Activated T-cell treated with anti-CD3 and anti-CD28 coated beads, Interleukin-2, amount 50 U/mL, for 72 hours (primary cell): ENCODE data around the gene PDZD2. TPM values are rescaled to one million over a fixed set of nuclear protein-coding genes. Genes with fewer than 3 reads are reported as not detected.

Experiments used
- ATAC-seq, 2 donors: fragments of 150-1000 bp; cut with Tn5 transposase; replicated peaks in 1 of 2; 2 replicates each; pipeline ENCODE4 v1.10.0; 2021; ENCODE audit warnings: moderate library complexity in 2 of 2, mild to moderate bottlenecking in 1 of 2
- DNase-seq, 2 donors: peaks; one replicate each; pipeline ENCODE4 v3.0.0; 2021 to 2022; ENCODE audit warnings: mixed read lengths in 1 of 2
- H3K27ac Mint-ChIP-seq: one replicate; pipeline ENCODE4 v1.8.0; 2022; ENCODE audit warnings: mild to moderate bottlenecking, moderate library complexity, mixed read lengths
- H3K27me3 Mint-ChIP-seq: one replicate; pipeline ENCODE4 v1.8.0; 2022; ENCODE audit warnings: low read depth, mixed read lengths
- H3K36me3 Mint-ChIP-seq, 2 donors: one replicate each; pipeline ENCODE4 v1.8.0; 2022; ENCODE audit warnings: mixed read lengths in 2 of 2, mild to moderate bottlenecking in 1 of 2; ENCODE audit not compliant: insufficient read depth in 2 of 2
- H3K4me1 Mint-ChIP-seq: one replicate; pipeline ENCODE4 v1.8.0; 2022; ENCODE audit warnings: low read depth, mixed read lengths
- H3K4me3 Mint-ChIP-seq, 2 donors: one replicate each; pipeline ENCODE4 v1.8.0; 2022; ENCODE audit warnings: mild to moderate bottlenecking in 2 of 2, mixed read lengths in 2 of 2, moderate library complexity in 2 of 2
- H3K9me3 Mint-ChIP-seq, 2 donors: one replicate each; pipeline ENCODE4 v1.8.0; 2022; ENCODE audit warnings: mixed read lengths in 2 of 2
- total RNA-seq, 2 donors: library from RNA; stranded (reverse); gene quantifications; one replicate each; pipeline ENCODE4 v1.2.3, GENCODE V29; 2022

The PDZD2 gene
- total RNA-seq, 2 donors from 2014 or later = 0.02 TPM; not detected in 1

DNA sequence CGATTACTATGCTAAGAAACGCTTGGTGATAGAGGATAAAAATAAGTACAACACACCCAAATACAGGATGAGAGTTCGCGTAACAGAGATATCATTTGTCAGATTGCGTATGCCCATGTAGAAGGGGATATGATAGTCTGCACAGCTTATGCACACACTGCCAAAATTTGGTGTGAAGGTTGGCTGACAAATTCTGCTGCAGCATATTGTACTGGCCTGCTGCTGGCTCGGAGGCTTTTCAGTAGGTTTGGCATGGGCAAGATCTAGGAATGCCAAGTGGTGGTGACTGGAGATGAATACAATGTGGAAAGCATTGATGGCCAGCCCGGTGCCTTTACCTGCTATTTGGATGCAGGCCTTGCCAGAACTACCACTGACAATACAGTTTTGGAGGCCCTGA lies 208.4 kb downstream of the PDZD2 start:
- Mint-ChIP-seq H3K27ac (no peak overlapping the region), H3K9me3 (no peaks in the 10 kb centered on the region), H3K4me3 (no peak overlapping the region), H3K4me1 (no peaks in the 10 kb centered on the region), H3K36me3 (no peaks in the 10 kb centered on the region), H3K27me3 (no peaks in the 10 kb centered on the region)
- ATAC-seq = no peak
- DNase-seq = no peak

DNA sequence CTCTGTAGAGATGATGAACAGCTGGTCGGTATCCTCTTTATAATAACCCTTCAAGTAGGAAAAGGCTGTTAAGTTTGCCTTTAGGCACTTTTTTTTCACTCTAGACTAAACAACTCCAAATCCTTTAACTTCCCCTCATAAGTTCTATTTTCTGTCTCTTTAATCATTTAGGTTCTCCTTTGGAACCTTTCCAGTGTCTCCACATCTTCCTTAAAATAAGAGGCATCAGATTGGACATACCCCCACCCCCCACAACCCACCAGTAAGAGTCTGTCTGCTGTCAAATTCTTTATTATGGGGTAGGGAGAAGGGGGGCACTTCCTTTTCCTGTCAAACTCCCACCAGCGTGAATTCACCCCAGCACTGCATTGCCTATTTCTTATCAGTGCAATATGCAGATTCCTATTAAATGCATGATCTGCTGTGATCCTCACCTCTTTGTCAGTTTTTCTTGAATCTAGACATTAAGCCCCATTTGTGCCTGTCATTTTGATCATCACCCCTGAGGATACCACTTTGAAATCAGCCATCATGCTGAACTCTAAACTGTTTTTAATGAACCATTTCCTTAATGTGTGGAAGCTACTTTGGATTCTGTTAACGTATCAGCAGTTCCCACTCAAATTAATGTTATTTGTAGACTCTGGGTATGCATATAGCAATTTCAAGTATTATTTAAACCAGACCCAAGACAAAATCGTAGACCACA lies 212.2 kb downstream of the PDZD2 start:
- no peak overlapping the region for H3K27ac Mint-ChIP-seq
- peaks cover 22% of the 10 kb centered on the region for H3K4me1 Mint-ChIP-seq
- H3K9me3 Mint-ChIP-seq = no peaks in the 10 kb centered on the region
- peaks cover 9% of the 10 kb centered on the region for H3K27me3 Mint-ChIP-seq
- peaks cover 0 to 2% of the 10 kb centered on the region in 2 donors for H3K36me3 Mint-ChIP-seq
- H3K4me3 Mint-ChIP-seq = no peak overlapping the region
- ATAC-seq (no peak), DNase-seq (no peak)

DNA sequence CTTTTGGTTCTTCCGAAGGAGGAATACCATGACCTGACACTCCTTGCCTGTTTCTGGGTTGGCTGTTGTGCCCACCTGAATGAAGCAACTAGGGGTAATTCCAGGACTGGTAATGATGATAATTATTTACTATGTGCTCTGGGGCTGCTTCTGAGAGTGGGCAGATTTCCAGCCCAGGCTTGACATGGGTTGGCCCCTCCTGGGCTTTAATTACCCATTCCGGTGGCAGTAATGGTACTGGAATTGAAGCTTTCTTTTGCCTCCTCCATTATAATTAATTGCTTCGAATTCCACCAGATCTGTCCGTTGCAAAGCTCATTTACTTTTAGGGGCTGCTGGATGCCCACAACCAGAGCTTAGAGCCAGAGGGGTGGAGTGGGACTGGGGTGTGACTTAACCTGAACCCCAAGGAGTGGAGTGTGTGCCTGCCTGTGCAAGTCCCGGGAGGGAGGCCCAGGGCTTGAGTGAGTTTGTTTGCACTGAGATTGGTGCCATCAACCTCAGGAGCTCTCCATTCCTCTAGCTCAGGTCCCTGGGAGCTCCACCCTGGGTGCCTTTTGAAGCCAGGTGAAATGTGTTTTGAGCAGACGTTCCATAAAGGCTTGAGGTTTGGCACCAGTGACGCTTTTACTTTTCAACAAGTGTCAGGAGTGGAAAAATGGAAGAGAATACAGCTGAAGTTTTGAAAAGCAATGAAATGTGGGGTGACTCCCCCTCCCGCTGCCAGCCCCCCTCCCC lies 214.6 kb downstream of the PDZD2 start:
- H3K4me3 Mint-ChIP-seq = peak overlapping the region; percentile 87 to 91
- H3K4me1 Mint-ChIP-seq = peaks cover 22% of the 10 kb centered on the region
- DNase-seq (no peak), ATAC-seq (no peak)
- H3K36me3 Mint-ChIP-seq = peaks cover 0 to 2% of the 10 kb centered on the region in 2 donors
- no peaks in the 10 kb centered on the region for H3K9me3 Mint-ChIP-seq
- H3K27me3 Mint-ChIP-seq = peaks cover 9% of the 10 kb centered on the region
- H3K27ac Mint-ChIP-seq = no peak overlapping the region

DNA sequence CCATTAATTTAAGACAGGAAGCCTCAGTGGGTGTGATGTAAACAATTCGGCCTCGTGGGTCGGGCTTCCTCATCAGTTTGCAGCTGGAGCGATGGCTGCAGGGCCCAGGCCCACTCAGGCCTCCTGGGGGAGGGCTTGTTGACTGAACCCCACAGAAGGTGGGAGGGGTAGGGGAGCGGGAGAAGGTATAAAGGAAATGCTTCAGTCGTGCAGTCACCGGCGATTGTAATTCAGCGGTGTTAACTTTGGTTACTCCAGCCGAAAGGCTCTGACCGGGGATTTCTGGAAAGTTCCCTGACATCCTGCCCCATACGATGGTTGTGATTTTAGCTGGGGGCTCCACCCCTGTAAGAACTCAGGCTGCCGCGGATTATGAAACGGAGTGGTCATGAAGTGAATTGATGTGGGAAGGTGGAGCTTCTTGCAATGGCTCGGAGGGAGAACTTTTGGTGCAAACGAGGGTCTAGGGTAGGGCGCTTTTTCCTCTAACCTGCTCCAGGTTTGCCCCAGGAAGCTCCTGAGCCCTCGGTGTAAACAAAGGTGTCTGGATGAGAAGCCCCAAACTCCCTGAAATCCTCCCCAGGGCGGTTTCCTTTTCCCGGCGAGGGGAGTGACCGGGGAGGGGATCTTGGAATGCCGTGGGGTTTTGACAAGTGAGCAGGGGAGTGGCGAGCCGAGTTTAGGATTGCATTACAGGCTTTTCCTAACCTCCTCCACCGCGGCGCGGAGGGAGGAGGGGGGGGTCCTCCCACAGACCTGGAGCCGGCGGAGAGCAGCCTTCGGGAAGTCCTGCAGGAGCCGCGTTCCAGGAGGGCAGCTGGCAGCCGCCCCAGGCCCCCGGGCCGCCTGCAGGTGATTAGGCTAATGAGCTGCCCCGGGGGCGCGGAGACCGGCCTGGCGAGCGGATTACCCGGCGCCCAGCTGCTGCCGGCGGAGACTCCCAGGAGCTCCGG lies 215.5 kb downstream of the PDZD2 start:
- peaks cover 22% of the 10 kb centered on the region for H3K4me1 Mint-ChIP-seq
- peak overlapping the region; percentile 46 for H3K27ac Mint-ChIP-seq
- peaks cover 9% of the 10 kb centered on the region for H3K27me3 Mint-ChIP-seq
- peaks cover 4 to 8% of the 10 kb centered on the region in 2 donors for H3K36me3 Mint-ChIP-seq
- peaks cover 3% of the 10 kb centered on the region in 2 donors for H3K9me3 Mint-ChIP-seq
- DNase-seq = no peak
- ATAC-seq = peak; percentile 52 to 53
- H3K4me3 Mint-ChIP-seq = peak overlapping the region; percentile 87 to 91

DNA sequence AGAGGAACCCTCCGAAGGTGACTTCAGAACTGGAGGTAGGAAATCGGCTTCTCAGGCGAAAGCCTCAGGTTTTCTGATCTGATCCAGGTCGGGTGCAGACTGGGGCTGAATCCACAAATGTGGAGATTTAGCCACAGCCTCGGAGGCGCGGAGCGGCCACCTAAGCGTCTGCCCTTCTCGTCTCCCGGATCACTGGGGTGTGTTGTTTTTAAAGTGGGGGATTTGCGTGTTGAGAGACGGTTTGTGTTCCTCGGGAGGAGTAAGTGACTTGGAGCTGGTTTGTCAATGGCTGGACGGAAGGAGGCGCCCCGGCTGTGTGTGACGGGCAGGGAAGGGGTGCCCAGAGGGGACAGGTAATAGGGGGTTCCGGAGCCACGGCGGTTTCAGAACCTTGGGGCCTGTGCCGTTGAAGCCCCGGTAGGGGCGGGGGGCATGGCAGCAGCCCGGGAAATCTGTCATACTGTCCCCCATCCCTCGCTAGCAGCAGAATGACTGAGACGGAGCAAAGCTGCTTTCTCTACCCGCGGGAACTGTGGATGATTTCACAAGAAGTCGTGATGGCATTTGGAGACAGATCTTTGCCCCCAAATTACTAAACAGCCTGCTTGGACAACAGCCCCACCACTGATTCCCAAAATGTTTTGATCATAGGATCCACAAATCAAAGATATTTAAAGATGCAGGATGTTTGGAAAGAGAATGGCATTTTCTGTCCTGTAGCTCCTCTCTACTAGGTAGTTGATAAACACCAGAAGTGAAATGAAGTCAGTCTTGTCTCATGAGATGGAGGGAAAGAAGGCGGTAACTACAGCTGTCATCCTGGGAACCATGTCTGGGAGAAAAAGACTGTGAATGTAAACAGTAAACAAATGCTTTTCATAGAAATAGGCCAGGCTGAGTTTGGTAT lies 216.5 kb downstream of the PDZD2 start:
- Mint-ChIP-seq H3K4me1 (peaks cover 22% of the 10 kb centered on the region), H3K9me3 (peaks cover 8 to 9% of the 10 kb centered on the region in 2 donors), H3K4me3 (peak overlapping the region; percentile 87 to 91), H3K27ac (no peak overlapping the region), H3K27me3 (peaks cover 9% of the 10 kb centered on the region), H3K36me3 (peaks cover 10 to 15% of the 10 kb centered on the region in 2 donors)
- DNase-seq (peak; percentile 25 to 29), ATAC-seq (peak; percentile 58 to 72)

DNA sequence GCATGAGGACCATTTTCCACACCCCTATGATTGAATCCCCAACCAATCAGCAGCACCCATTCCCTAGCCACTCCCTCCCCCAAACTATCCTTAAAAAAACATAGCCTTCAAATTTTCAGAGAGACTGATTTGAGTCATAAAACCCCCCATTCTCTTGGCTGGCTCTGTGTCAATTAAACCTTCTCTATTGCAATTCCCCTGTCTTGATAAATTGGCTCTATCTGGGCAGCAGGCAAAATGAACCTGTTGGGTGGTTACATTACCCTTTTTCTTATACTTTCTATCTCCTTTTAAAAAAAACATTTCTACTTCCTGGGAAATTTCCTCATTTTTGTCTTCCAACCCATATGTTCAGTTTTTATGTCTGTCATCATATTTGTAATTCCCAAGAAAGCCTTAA lies 220.2 kb downstream of the PDZD2 start:
- DNase-seq = no peak
- ATAC-seq = no peak
- peaks cover 9% of the 10 kb centered on the region for H3K27me3 Mint-ChIP-seq
- H3K4me1 Mint-ChIP-seq = peaks cover 30% of the 10 kb centered on the region
- peaks cover 14 to 16% of the 10 kb centered on the region in 2 donors for H3K36me3 Mint-ChIP-seq
- no peak overlapping the region for H3K27ac Mint-ChIP-seq
- no peak overlapping the region for H3K4me3 Mint-ChIP-seq
- peaks cover 9 to 13% of the 10 kb centered on the region in 2 donors for H3K9me3 Mint-ChIP-seq

DNA sequence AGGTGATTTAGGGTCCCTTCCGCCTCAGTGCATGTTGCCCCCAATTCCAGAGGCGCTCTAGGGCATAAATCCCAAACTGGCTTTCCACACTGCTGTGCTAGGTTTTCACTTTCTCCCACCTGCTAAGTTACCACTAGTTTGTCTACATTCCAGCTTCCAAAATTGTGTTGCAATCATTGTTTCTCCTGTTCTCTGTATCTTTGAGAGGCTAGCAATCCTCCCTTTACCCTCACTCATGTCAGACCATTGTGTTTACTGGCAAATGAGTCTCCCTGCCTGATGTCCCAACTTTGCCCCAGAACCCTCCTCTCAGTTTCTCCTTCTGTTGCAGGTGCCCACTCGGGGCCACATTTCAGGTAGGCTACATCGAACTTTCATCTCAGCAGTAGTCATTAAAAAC lies 221.3 kb downstream of the PDZD2 start:
- H3K9me3 Mint-ChIP-seq = peaks cover 9 to 13% of the 10 kb centered on the region in 2 donors
- no peak overlapping the region for H3K27ac Mint-ChIP-seq
- DNase-seq = no peak
- no peak overlapping the region for H3K4me3 Mint-ChIP-seq
- ATAC-seq = no peak
- H3K27me3 Mint-ChIP-seq = peaks cover 4% of the 10 kb centered on the region
- H3K36me3 Mint-ChIP-seq = peaks cover 14% of the 10 kb centered on the region in 2 donors
- peaks cover 20% of the 10 kb centered on the region for H3K4me1 Mint-ChIP-seq

DNA sequence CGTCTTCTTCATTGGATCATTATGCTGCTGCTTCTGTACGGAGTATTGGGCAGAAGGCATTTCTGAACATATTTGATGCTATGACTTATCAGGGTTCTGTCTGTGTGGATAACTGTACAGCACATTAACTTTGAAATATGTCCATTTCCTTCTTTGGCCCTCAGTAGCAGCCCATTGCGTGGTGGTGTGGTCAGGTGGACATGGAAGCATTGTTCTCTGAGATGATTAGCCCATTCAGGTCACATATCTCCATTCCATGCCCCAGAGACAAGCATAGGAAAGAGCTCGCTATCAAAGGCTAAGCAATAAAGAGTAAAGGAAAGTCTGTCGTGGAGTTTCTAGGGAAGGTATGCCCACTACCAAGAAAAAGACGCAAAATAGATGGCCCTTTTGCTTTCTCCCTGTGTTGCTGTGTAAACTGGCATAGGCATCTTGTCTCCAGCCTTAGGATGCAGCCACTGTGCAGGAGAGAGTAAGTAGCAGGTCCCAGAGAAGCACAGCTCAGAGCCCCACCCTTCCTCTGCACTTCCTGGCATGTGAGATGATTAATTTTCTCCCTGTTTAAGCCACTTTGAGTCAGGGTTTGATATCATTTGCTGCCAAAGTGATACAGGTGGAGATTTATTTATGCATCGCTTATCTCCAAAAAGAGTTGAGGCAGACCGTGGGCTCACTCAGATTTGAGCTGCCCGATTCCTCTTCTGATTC lies 221.9 kb downstream of the PDZD2 start:
- Mint-ChIP-seq H3K27me3 (no peaks in the 10 kb centered on the region), H3K4me3 (no peak overlapping the region), H3K9me3 (peaks cover 9 to 13% of the 10 kb centered on the region in 2 donors), H3K4me1 (peaks cover 16% of the 10 kb centered on the region), H3K27ac (no peak overlapping the region), H3K36me3 (peaks cover 14% of the 10 kb centered on the region in 2 donors)
- no peak for DNase-seq
- ATAC-seq = no peak

DNA sequence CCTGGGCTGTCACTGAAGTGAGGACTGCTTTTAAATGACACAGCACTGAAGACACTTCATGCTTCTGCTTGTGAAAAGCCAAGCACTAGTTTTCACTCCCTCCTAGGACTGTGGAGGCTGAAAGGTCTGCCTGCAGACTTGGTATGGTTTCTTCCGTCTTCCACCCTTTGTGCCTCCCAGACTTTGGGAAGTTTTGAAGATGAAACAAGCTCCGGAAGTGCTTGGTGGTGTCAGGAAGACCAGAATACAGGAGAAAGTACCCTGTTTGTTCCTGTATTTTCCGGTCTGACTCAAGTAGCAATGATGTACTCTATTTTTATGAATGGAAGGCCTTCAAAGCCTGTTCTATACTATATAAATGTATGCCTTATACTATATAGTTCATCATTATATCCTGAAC lies 222.7 kb downstream of the PDZD2 start:
- Mint-ChIP-seq H3K9me3 (peaks cover 9 to 13% of the 10 kb centered on the region in 2 donors), H3K27ac (no peak overlapping the region), H3K4me3 (no peak overlapping the region), H3K4me1 (peaks cover 23% of the 10 kb centered on the region), H3K36me3 (peaks cover 14% of the 10 kb centered on the region in 2 donors), H3K27me3 (no peaks in the 10 kb centered on the region)
- no peak for DNase-seq
- no peak for ATAC-seq

DNA sequence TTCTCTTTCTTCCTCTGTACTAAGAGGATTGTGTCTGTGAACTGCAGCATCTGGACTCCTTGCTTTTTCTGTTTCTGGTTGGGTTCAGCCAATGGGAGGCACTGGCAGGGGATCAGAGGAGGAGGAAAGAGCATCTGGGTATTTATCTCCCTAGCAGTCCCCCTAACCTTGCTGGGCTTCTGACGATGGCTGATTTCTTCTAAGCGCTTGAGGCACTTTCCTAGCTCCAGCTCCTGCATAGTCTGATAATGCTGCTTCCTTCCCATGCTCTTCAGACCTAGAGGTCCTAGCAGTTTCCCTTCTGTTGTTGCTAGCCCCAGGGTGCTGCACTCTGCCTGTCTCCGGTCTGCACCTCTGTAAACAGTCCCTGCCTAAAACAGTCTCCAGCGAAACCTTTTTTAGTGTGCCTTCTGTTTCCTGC lies 225.1 kb downstream of the PDZD2 start:
- Mint-ChIP-seq H3K9me3 (peaks cover 9 to 13% of the 10 kb centered on the region in 2 donors), H3K36me3 (peaks cover 12 to 14% of the 10 kb centered on the region in 2 donors), H3K4me3 (no peak overlapping the region), H3K27me3 (no peaks in the 10 kb centered on the region), H3K27ac (no peak overlapping the region), H3K4me1 (peaks cover 33% of the 10 kb centered on the region)
- ATAC-seq (no peak), DNase-seq (no peak)

DNA sequence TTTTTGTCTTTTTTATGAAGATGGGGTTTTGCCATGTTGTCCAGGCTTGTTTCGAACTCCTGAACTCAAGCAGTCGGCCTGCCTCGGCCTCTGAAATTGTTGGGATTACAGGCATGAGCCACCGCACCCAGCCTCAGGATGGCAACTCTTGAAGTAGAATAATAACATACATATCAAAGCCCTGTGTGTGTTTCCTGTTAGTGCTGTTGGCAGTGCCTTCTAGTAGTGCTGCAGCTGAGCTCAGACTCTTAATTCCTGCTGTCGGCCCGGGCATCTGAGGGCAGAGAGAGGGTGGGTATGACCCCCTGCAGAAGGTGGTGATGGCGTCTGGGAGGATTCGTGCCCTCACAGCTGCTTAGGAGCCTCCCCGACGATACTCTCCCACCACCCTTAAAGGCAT lies 227.2 kb downstream of the PDZD2 start:
- Mint-ChIP-seq H3K27me3 (no peaks in the 10 kb centered on the region), H3K4me3 (peak overlapping the region; percentile 53 to 82), H3K36me3 (no peaks in the 10 kb centered on the region), H3K4me1 (peaks cover 27% of the 10 kb centered on the region), H3K9me3 (no peaks in the 10 kb centered on the region), H3K27ac (peak overlapping the region; percentile 82)
- DNase-seq (no peak), ATAC-seq (peak in 1 of 2 donors; percentile 38)
